Gastrocnemius medialis (tissue), 4 donors: ENCODE data around the gene RRP8.

Source experiments
- CTCF ChIP-seq, 5 experiments: fragments of 450-650 bp in 3 of 5; fragments of 200-600 bp in 2 of 5; sonication (generic) in 2 of 5; IDR thresholded peaks in 4 of 5; conservative IDR thresholded peaks in 1 of 5; 1 replicate in 4 of 5; 2 replicates in 1 of 5; pipeline ENCODE4 v1.5.1; 2016 to 2019; ENCODE audit warnings: antibody characterized with exemption in 5 of 5, mild to moderate bottlenecking in 3 of 5, moderate library complexity in 3 of 5
- POLR2A ChIP-seq, 2 donors: fragments of 450-650 bp; IDR thresholded peaks; one replicate each; pipeline ENCODE4 v1.6.1; 2017; ENCODE audit warnings: antibody characterized with exemption in 2 of 2, mild to moderate bottlenecking in 2 of 2, moderate library complexity in 2 of 2

GRCh38 chr11:6599881-6600390 is 3.5 kb downstream of the RRP8 start:
- TF ChIP-seq CTCF (IDR thresholded peaks at IDR 0.05 in 4 of 5, conservative IDR thresholded peaks at IDR 0.05 in 1 of 5): no peak
- TF ChIP-seq POLR2A (IDR thresholded peaks at IDR 0.05): no peak
